Putamen (tissue), 1 donor: ENCODE measurements around the gene PCYT1B.
"Not testable (repeated sequence)": the region's sequence is repeated elsewhere in the genome, so short reads cannot be mapped to it uniquely, and the experiment has no call there.

Experiments
- DNase-seq: peaks from one replicate; pipeline ENCODE4 v3.0.0-alpha.2; 2016; ENCODE audit warnings: low spot score

The PCYT1B gene

DNA sequence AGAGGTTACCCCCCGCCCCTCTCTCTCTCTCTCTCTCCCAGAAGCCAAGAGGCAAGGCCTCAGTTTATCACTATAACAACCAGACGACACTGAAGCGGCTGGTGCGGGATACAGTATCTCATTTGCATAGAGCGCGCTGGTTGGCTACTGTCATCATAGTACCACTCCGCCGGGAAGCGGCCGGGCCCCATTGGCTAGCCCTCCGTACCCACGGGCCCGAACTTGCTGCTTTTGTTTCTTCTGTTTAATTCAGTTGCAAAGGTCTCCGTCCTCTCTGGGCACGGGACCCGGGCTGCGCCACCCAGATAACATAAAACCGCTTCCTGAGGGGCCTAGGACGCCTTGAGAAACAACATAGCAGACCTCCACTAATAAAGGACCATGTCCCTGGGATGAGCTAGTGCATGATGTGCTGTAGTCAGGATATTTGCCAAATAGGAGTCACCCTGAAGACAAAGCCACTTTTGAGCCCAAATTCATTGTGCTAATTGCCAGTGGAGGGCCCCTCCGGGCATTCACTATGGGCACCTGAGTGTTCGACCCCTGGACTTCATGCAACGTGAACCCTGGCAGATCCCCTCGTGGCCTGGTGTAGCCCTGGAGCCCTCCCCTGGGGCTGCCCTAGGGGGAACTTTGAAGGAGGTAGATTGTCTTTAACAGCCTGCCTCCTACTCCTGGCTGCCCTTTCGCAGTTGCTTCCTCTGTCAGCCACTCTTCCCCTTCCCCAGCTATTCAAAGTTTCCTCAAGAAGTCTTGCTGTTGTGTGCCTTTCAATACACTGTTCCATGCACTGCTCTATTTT is at the start of gene PCYT1B:
Gene PCYT1B (minus strand): TSS at position 91 of the 802 bp plus-strand sequence. CDS start 242 bp downstream, outside the sequence.
- DNase-seq, result peak; percentile 59

DNA sequence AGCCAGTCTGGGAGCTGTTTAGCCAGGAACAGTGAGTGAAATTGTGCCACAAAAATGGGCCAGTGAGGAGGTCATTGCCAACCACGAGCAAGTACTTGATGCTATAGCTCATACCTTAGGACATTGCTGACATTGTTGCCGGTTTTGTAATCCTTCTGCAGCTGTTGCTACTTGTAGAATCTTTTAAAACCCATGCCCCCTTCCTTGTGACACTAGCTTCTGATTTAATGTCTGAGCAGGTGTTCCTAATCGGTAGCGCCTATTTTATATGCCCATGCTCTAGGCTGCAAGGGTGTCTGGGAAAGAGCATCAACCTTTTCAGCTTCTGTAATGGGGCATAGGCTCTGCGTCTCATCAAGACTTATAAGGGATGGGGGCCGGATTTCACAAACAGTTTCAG is 49.1 kb upstream of the PCYT1B start:
- DNase-seq, result no peak

DNA sequence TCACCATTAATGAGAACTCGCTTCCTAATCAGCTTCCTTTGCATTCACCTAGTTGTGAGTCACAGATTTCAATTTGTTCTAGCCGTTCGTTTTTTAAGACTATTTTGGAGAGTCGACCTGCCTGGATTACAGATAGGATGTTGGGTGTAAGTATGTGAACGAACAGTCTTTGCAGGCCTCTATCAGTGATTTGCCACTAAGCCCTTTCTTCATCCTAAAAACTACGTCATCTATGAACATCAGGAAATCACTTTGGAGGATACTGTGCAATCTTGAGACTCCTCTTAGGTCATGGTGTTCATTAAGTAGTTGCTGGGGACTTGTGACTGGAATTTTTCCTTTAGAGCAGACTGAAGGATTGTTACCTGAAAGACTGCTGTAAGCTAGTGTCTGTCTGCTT is 47.7 kb upstream of the PCYT1B start:
- DNase-seq, result no peak

DNA sequence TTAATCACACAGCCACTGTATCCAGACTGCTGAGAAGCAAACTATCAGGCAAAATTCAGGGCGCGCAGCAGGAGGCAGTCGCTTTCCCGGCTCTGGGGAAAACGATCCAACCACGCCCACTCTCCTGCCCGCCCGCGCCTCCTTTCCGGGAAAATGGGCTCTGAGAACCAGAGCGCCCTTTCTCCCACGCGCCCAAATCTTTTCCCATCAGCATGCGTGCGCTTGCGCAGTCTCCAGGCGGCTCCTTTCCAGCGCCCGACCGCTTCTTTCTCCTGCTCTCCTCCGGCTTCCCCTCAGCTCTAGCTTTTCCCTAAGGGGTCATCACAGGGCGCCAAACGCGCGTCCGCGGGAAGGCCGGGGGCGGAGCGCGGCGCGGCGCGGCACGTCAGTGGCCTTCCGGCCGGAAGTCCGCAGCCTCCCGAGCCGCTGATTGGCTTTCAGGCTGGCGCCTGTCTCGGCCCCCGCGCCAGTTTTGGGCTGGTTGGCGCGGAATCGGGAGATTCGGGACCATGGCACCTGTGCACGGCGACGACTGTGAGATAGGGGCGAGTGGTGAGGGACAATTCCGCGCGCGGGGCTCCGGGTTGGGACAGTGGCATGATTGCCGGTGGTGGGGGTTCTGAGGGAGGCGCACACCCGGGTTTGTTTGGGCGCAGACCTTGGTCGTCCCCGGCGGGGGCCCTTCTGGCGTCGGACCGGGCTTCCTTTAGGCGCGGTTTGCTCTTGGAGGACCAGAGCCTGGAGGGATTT is 46.5 kb upstream of the PCYT1B start, which contains the start of gene POLA1:
Gene POLA1 (plus strand): TSS at position 466 of the 750 bp plus-strand sequence. CDS start 44 bp downstream, at position 510.
- peak; percentile 92 for DNase-seq

GRCh38 chrX:24692305-24692704 is 45.2 kb upstream of the PCYT1B start:
- no peak for DNase-seq

DNA sequence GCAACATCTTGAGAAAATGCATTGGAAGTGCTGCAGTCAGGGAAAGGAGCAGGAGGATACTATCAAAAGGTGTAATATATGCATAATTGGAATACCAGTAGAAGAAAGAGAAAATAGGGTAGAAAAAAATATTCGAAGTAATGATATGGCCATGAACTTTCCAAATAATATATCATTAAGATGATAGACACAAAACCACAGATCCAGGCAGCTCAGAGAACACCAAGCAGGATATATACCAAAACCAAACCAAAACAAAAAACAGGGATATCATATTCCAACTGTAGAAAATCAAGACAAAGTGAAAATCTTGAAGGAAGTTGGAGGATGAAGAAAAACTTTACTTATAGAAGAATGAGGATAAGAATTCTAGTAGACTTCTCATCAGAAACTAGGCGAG is 36.9 kb upstream of the PCYT1B start:
- DNase-seq, result no peak

- no peak for DNase-seq
These were observed 35.7 kb upstream of the PCYT1B start for GRCh38 chrX:24682739-24683432.

DNA sequence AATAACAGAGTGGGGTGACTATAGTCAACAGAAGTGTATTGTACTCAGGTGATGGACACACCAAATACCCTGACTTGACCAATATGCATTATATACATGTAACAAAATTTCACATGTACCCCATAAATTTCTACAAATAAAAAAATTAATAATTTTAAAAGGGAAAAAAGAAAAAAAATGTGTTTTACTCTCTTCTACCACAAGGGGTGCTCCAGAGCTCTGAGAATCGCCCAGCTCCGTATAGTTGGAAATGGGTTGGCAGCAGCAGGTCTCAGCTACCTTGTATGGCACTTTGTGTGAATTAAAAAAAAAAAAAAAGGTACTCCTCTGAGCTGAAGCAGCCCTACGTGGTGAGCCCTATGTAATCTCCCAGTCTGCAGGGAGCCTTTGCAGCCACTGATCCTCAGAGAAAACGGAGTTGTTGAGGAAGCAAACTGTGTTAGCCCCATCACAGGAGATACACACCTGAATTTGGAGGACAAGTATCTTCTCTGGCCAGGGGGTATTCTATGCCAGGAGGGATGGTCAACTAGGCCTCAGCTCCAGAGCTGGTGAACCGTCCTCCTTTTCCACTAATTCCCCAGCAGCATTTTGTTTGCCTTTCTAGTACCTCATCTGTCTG is 29.4 kb upstream of the PCYT1B start:
- no peak for DNase-seq

- no peak for DNase-seq
These were observed 26.3 kb upstream of the PCYT1B start for GRCh38 chrX:24673424-24673823.

DNA sequence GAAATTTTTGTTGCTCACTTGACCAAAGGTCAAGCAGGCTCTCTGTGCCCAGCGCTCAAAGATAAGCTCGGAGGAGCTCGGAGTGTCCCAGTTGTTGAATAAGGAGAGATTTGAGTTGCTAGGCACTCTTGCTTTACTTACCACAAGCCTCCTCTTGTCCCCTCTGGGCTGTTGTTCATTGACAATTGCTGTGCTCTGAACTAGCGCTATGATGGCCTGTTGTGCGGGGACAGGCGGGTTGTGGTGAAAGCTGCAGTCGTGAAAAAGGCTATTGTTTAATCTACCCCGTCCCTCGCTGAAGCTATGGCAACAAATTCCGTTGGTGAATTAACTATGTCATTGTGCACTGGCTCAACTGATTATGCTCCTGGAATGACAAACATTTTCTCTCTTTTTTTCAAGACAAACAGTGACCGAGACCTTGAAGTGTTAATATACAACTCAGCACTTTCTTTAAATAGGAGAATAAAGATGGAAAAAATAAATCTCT is 25.6 kb upstream of the PCYT1B start:
- peak; percentile 80 for DNase-seq

- no peak for DNase-seq
These were observed 21.0 kb upstream of the PCYT1B start for GRCh38 chrX:24668111-24668510.

DNA sequence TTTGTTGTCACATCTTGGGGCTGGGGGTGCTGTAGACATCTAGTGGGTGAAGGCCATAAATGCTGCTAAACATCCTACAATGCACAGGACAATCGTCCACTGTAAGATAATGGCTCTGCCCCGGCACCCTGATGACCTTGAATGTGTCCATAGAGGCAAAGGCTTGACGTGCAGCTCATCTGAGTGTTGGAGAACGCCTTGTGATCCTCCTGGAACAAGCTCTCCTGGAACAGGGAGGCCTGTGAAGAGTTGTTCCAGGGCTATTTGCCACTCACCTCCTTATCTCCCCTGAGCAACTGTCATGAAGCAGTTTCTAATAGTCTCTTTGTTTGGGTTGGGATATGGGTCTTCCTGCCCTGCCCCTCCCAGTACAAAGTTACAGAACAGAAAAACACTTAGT is 15.2 kb upstream of the PCYT1B start:
- DNase-seq, result no peak

DNA sequence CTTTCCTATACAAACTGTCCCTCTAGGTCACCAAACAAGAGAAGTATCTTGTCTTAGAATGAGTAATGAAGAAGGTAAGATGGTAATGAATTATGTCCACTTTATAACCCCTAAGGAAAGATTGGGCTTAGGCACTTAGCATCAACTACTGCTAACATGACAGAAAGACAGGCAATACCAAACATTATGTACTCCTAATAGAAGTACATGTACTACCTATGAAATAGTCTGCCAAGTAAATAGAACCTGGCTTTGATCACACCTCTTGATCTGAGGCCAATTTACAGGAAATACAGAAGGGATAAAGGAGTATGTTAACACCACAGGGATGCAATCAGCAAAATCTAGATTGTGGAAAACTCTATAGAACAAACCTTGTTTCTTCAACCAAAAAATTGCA is 14.1 kb upstream of the PCYT1B start:
- no peak for DNase-seq

GRCh38 chrX:24659646-24660045 is 12.5 kb upstream of the PCYT1B start:
- DNase-seq, result no peak

DNA sequence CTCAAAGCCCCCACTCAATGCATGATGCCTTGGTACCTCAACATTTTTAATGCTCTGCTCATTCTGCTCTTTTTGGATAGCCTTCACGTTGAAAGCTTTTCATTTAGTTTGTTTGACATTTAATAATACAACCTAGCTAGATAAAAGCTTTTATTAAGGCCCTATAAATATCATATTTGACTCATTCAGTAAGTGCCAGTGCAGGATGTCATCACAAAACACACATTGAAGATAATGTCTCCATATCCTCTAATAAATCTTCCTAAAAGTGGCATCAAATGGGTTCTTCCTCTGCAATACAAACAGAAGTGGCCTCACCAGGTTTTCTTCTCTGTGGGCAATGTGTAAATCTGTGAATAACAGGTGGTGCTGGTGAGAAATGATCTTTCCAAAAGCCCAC is 12.0 kb upstream of the PCYT1B start:
- DNase-seq, result no peak

GRCh38 chrX:24658421-24658820 is 11.3 kb upstream of the PCYT1B start:
- DNase-seq, result no peak

DNA sequence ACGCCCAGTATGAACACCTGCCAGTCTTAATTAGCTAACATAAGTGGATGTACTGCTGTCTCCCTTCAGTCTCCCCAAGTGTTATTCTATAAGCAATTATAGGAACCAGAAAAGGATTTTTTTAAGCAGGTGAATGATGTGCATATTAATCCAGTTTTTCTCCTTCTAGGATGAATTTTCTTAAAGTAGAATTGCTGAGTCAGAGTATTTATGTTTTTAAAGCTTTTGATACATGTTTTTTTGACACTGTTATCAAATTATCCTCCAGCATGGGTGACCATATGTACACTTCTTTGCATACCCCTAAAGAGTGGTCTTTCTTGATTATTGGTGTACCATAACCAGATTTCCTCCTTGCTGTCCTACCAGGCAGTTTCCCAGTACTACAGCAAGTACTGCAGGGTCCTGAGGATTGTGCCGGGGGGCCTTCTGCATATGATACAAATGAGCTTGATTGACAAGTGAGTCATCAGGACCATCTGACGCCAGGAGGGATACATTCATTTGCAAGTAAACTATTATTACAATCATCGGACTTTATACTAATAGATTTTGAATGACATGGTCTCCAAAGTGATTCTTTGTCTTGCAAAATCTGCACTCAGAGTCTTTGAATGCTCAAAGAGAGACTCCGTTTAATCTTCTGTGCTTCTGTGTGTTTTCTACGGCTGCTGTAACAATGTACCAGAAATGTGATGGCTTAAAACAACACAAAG is 10.7 kb upstream of the PCYT1B start:
- no peak for DNase-seq

- DNase-seq, result not testable (repeated sequence)
These were observed 8.5 kb upstream of the PCYT1B start for GRCh38 chrX:24655679-24656078.

- no peak for DNase-seq
These were observed 4.6 kb upstream of the PCYT1B start for GRCh38 chrX:24651783-24652182.

GRCh38 chrX:24648495-24648894 is 1.3 kb upstream of the PCYT1B start:
- no peak for DNase-seq

- DNase-seq, result peak; percentile 34
These were observed 383 bp downstream of the PCYT1B start for GRCh38 chrX:24646745-24647182.
